GM19240 (cell line): ENCODE data around the gene TSPEAR.
"Not testable (repeated sequence)": the region's sequence is repeated elsewhere in the genome, so short reads cannot be mapped to it uniquely, and the experiment has no call there.

Experiments
- DNase-seq: peaks from one replicate; pipeline ENCODE4 v3.0.0; 2011; ENCODE audit warnings: low spot score; ENCODE audit not compliant: insufficient read length

The TSPEAR gene

GRCh38 chr21:44636209-44637017 is 75.0 kb downstream of the TSPEAR start:
- DNase-seq = no peak

GRCh38 chr21:44632067-44632466 is 79.3 kb downstream of the TSPEAR start:
- DNase-seq = no peak

- DNase-seq = no peak
Measured at GRCh38 chr21:44630440-44630839, 80.9 kb downstream of the TSPEAR start.

GRCh38 chr21:44628707-44629391 is 82.5 kb downstream of the TSPEAR start:
- no peak for DNase-seq

- not testable (repeated sequence) for DNase-seq
Measured at GRCh38 chr21:44627831-44628233, 83.5 kb downstream of the TSPEAR start.

GRCh38 chr21:44627181-44627822 is 84.1 kb downstream of the TSPEAR start:
- not testable (repeated sequence) for DNase-seq

GRCh38 chr21:44626673-44627143 is 84.7 kb downstream of the TSPEAR start, which contains the start of gene KRTAP10-9:
Gene KRTAP10-9, plus strand, starts transcription at chr21:44627093. Its CDS starts 79 bp downstream, at chr21:44627172.
- no peak for DNase-seq

GRCh38 chr21:44626262-44626661 is 85.1 kb downstream of the TSPEAR start:
- DNase-seq = no peak

GRCh38 chr21:44625756-44626155 is 85.6 kb downstream of the TSPEAR start:
- DNase-seq = no peak

- no peak for DNase-seq
Measured at GRCh38 chr21:44623575-44623974, 87.8 kb downstream of the TSPEAR start.

GRCh38 chr21:44619886-44620285 is 91.5 kb downstream of the TSPEAR start:
- DNase-seq = no peak

GRCh38 chr21:44618909-44619308 is 92.5 kb downstream of the TSPEAR start:
- DNase-seq = no peak

- DNase-seq = no peak
Measured at GRCh38 chr21:44618504-44618903, 92.9 kb downstream of the TSPEAR start.

- no peak for DNase-seq
Measured at GRCh38 chr21:44617071-44617501, 94.3 kb downstream of the TSPEAR start.

GRCh38 chr21:44616591-44616926 is 94.8 kb downstream of the TSPEAR start:
- DNase-seq = no peak

GRCh38 chr21:44615911-44616590 is 95.3 kb downstream of the TSPEAR start:
- no peak for DNase-seq

GRCh38 chr21:44615466-44615865 is 95.9 kb downstream of the TSPEAR start:
- DNase-seq = no peak

- DNase-seq = no peak
Measured at GRCh38 chr21:44614961-44615391, 96.4 kb downstream of the TSPEAR start.

- DNase-seq = no peak
Measured at GRCh38 chr21:44614161-44614631, 97.2 kb downstream of the TSPEAR start.

- DNase-seq = no peak
Measured at GRCh38 chr21:44613386-44614155, 97.8 kb downstream of the TSPEAR start.
